HG02970 (cell line): Measurements from ENCODE around the gene DST.

Source experiments
- ATAC-seq: cut with Tn5 transposase; IDR thresholded peaks from one replicate; pipeline ENCODE4 v1.9.1; 2021; ENCODE audit warnings: mild to moderate bottlenecking, moderate library complexity, moderate number of reproducible peaks; ENCODE audit not compliant: unreplicated experiment, low FRiP score

Gene DST

GRCh38 chr6:56491606-56492328 lies 150.9 kb downstream of the DST start:
- no peak for ATAC-seq

- ATAC-seq = no peak
Observed at GRCh38 chr6:56490993-56491392, 151.7 kb downstream of the DST start.

- no peak for ATAC-seq
Observed at GRCh38 chr6:56489559-56489958, 153.1 kb downstream of the DST start.

- no peak for ATAC-seq
Observed at GRCh38 chr6:56488281-56488680, 154.4 kb downstream of the DST start.

- ATAC-seq = no peak
Observed at GRCh38 chr6:56486681-56487080, 156.0 kb downstream of the DST start.

- ATAC-seq = no peak
Observed at GRCh38 chr6:56484669-56485068, 158.0 kb downstream of the DST start.

GRCh38 chr6:56483929-56484328 lies 158.8 kb downstream of the DST start:
- ATAC-seq = no peak

- ATAC-seq = no peak
Observed at GRCh38 chr6:56482525-56482924, 160.2 kb downstream of the DST start.

- no peak for ATAC-seq
Observed at GRCh38 chr6:56481957-56482356, 160.7 kb downstream of the DST start.

GRCh38 chr6:56480654-56481337 lies 161.9 kb downstream of the DST start:
- ATAC-seq = no peak

- ATAC-seq = no peak
Observed at GRCh38 chr6:56480246-56480645, 162.4 kb downstream of the DST start.

- no peak for ATAC-seq
Observed at GRCh38 chr6:56479381-56479780, 163.3 kb downstream of the DST start.

GRCh38 chr6:56478202-56478601 lies 164.5 kb downstream of the DST start:
- ATAC-seq = no peak

- no peak for ATAC-seq
Observed at GRCh38 chr6:56477241-56477640, 165.4 kb downstream of the DST start.

GRCh38 chr6:56475736-56476457 lies 166.8 kb downstream of the DST start:
- no peak for ATAC-seq

GRCh38 chr6:56474532-56474931 lies 168.2 kb downstream of the DST start:
- ATAC-seq = no peak

- ATAC-seq = no peak
Observed at GRCh38 chr6:56463443-56463842, 179.2 kb downstream of the DST start.

- no peak for ATAC-seq
Observed at GRCh38 chr6:56459030-56459805, 183.5 kb downstream of the DST start.

GRCh38 chr6:56458324-56458884 lies 184.3 kb downstream of the DST start:
- no peak for ATAC-seq

- ATAC-seq = no peak
Observed at GRCh38 chr6:56456785-56457184, 185.9 kb downstream of the DST start.
